GM12878 (cell line): ENCODE data around the gene SNN. TPM values are rescaled to one million over a fixed set of nuclear protein-coding genes. Genes with fewer than 3 reads are reported as not detected.

Source experiments
- ATAC-seq: fragments of 200-7000 bp; cut with Tn5 transposase; 3 replicates; pipeline ENCODE4 v1.9.1; 2020; ENCODE audit warnings: mild to moderate bottlenecking, moderate library complexity
- BruUV-seq: library from RNA; stranded (reverse); fragments of 400-500 nt; replicated peaks from 2 replicates; lab custom pipeline; 2021; lab: Mats Ljungman, UMichigan
- CTCF ChIA-PET: fragments of 300-600 bp; sonication (Branson Sonifier 250); formaldehyde crosslinking; extraction: SDS; loops from one replicate; lab custom pipeline; 2021; ENCODE audit warnings: inconsistent platforms; lab: Yijun Ruan, JAX
- POLR2A ChIA-PET: fragments of 350-600 bp; formaldehyde crosslinking; extraction: SDS; loops from one replicate; lab custom pipeline; 2021; ENCODE audit warnings: inconsistent platforms; lab: Charles Lee
- RAD21 ChIA-PET: fragments of 300-600 bp; sonication (Branson Sonifier 250); formaldehyde crosslinking; loops from one replicate; lab custom pipeline; 2023; ENCODE audit warnings: antibody characterized with exemption; ENCODE audit not compliant: unreplicated experiment; lab: Charles Lee
- SMC1A ChIA-PET: fragments of 300-600 bp; sonication (Branson Sonifier 250); formaldehyde crosslinking; loops from one replicate; lab custom pipeline; 2023; ENCODE audit not compliant: unreplicated experiment, uncharacterized antibody; lab: Charles Lee
- DNase-seq: peaks from one replicate; pipeline ENCODE4 v3.0.0-alpha.2; 2011; ENCODE audit warnings: low read depth, low spot score
- FAIRE-seq: peaks from 3 replicates; lab custom pipeline; 2011; peaks lifted over from hg19 to GRCh38; lab: Jason Lieb, UNC
- H2AFZ ChIP-seq: 2 replicates; pipeline ENCODE4 v1.6.0; 2011; ENCODE audit warnings: low read depth, low read length, control low read depth; ENCODE audit not compliant: control insufficient read depth
- H3K27ac ChIP-seq: 2 replicates; pipeline ENCODE4 v1.5.1; 2011; ENCODE audit warnings: control low read depth; ENCODE audit not compliant: control insufficient read depth, insufficient read depth
- H3K27me3 ChIP-seq, 2 experiments: replicated peaks in 1 of 2; 2 replicates each; pipeline versions ENCODE4 v1.6.0 to v1.6.1; 2011; ENCODE audit warnings: low read length in 1 of 2; ENCODE audit not compliant: control insufficient read depth in 2 of 2, insufficient read depth in 2 of 2
- H3K36me3 ChIP-seq, 2 experiments: 2 replicates each; pipeline ENCODE4 v1.5.1; 2011; ENCODE audit warnings: low read length in 1 of 2; ENCODE audit not compliant: control insufficient read depth in 2 of 2, insufficient read depth in 2 of 2
- H3K4me1 ChIP-seq: 2 replicates; pipeline ENCODE4 v1.6.1; 2011; ENCODE audit warnings: mild to moderate bottlenecking, low read length, moderate library complexity, mixed read lengths; ENCODE audit not compliant: control insufficient read depth, insufficient read depth
- H3K4me2 ChIP-seq: 2 replicates; pipeline ENCODE4 v1.6.0; 2011; ENCODE audit warnings: control low read depth; ENCODE audit not compliant: control insufficient read depth, insufficient read depth
- H3K4me3 ChIP-seq: fragments of 200-600 bp; sonication (generic); 2 replicates; pipeline ENCODE4 v1.5.1; 2016
- H3K79me2 ChIP-seq: 2 replicates; pipeline ENCODE4 v1.6.0; 2011; ENCODE audit warnings: low read length; ENCODE audit not compliant: control insufficient read depth, insufficient read depth
- H3K9ac ChIP-seq: 2 replicates; pipeline ENCODE4 v1.8.0; 2011; ENCODE audit warnings: low read length, control low read depth, mixed read lengths; ENCODE audit not compliant: control insufficient read depth, insufficient read depth
- H3K9me3 ChIP-seq: replicated peaks from 3 replicates; pipeline ENCODE4 v1.5.1; 2011; ENCODE audit warnings: mild to moderate bottlenecking, low read length; ENCODE audit not compliant: control insufficient read depth, insufficient read depth
- H4K20me1 ChIP-seq: 2 replicates; pipeline ENCODE4 v1.6.0; 2011; ENCODE audit not compliant: control insufficient read depth, insufficient read depth
- ASH2L ChIP-seq: fragments of 300-600, 200-600 bp; sonication (generic); IDR thresholded peaks from 2 replicates; pipeline ENCODE4 v1.6.1; 2017; ENCODE audit warnings: low read depth, mild to moderate bottlenecking, borderline replicate concordance
- EGR1 ChIP-seq, 2 experiments: IDR thresholded peaks; 1 replicate in 1 of 2; 2 replicates in 1 of 2; pipeline ENCODE4 v1.6.1; 2011 to 2012; ENCODE audit warnings: low read depth in 2 of 2, low read length in 2 of 2, borderline replicate concordance in 1 of 2, mild to moderate bottlenecking in 1 of 2, moderate library complexity in 1 of 2
- FOS ChIP-seq: IDR thresholded peaks from 3 replicates; pipeline ENCODE4 v1.6.1; 2011; ENCODE audit warnings: borderline replicate concordance; ENCODE audit not compliant: insufficient read length; ENCODE audit errors: extremely low read depth
- KDM1A ChIP-seq: fragments of 200-600 bp; sonication (generic); IDR thresholded peaks from 2 replicates; pipeline ENCODE4 v1.6.1; 2016; ENCODE audit warnings: borderline replicate concordance
- KLF5 ChIP-seq: fragments of 450-650 bp; IDR thresholded peaks from 2 replicates; pipeline ENCODE4 v1.6.1; 2014; ENCODE audit warnings: mild to moderate bottlenecking; ENCODE audit not compliant: partially characterized antibody
- MXI1 ChIP-seq: fragments of 150-350 bp; IDR thresholded peaks from 2 replicates; pipeline ENCODE4 v1.6.1; 2011; ENCODE audit warnings: low read depth, mild to moderate bottlenecking, inconsistent platforms, low read length, improper control_type of control experiment
- MYC ChIP-seq: IDR thresholded peaks from 2 replicates; pipeline ENCODE4 v1.6.1; 2011; ENCODE audit warnings: mild to moderate bottlenecking, low read length, moderate library complexity, inconsistent platforms; ENCODE audit not compliant: insufficient read depth, insufficient replicate concordance, insufficient read length, severe bottlenecking
- NFYA ChIP-seq: IDR thresholded peaks from 2 replicates; pipeline ENCODE4 v1.6.1; 2011; ENCODE audit warnings: low read depth, mild to moderate bottlenecking, low read length, improper control_type of control experiment, borderline replicate concordance
- NR2F1 ChIP-seq: fragments of 450-650 bp; conservative IDR thresholded peaks from 2 replicates; pipeline ENCODE4 v1.6.1; 2017; ENCODE audit warnings: mild to moderate bottlenecking
- RELA ChIP-seq: fragments of 450-650 bp; IDR thresholded peaks from 2 replicates; pipeline ENCODE4 v1.8.0; 2014; ENCODE audit warnings: borderline replicate concordance; ENCODE audit not compliant: partially characterized antibody
- SMAD1 ChIP-seq: fragments of 450-650 bp; IDR thresholded peaks from 2 replicates; pipeline ENCODE4 v1.6.1; 2018; ENCODE audit warnings: mild to moderate bottlenecking, low read depth; ENCODE audit not compliant: partially characterized antibody
- SMC3 ChIP-seq: IDR thresholded peaks from 2 replicates; pipeline ENCODE4 v1.6.1; 2011; ENCODE audit warnings: low read length, improper control_type of control experiment, borderline replicate concordance
- TAF1 ChIP-seq: IDR thresholded peaks from 2 replicates; pipeline ENCODE4 v1.6.1; 2011; ENCODE audit warnings: mild to moderate bottlenecking, low read depth, low read length, borderline replicate concordance
- TARDBP ChIP-seq: IDR thresholded peaks from 2 replicates; pipeline ENCODE4 v1.6.1; 2016; ENCODE audit warnings: borderline replicate concordance
- WGBS: methylation state at CpG from one replicate; pipeline ENCODE4 v1.1.6; 2016; ENCODE audit warnings: low lambda C conversion rate; ENCODE audit not compliant: insufficient replicate concordance, insufficient coverage; ENCODE audit errors: missing lambda C conversion rate; 5-methylcytosine and 5-hydroxymethylcytosine counted together
- in situ Hi-C: fragments of 300-500 bp; cut with MboI; formaldehyde crosslinking; loops from 9 replicates; pipeline ENCODE4 v1.14.3; 2018; ENCODE audit warnings: mixed read lengths
- intact Hi-C: fragments of 100-400 bp; cut with micrococcal nuclease; formaldehyde crosslinking; loops from one replicate; pipeline ENCODE4 v1.14.2; 2022; ENCODE audit not compliant: unreplicated experiment
- polyA plus RNA-seq, 11 experiments: library from polyadenylated mRNA; depleted of rRNA in 4 of 11; unstranded in 6 of 11; stranded (reverse) in 5 of 11; fragments of >200 nt; fragmentation: Nextera tagmentation in 4 of 11; fragmentation: Illumina TruSeq in 1 of 11; extraction: Ambion mirVana in 4 of 11; extraction: Trizol in 1 of 11; gene quantifications; 1 replicate in 1 of 11; 2 replicates in 10 of 11; pipeline versions ENCODE4 v1.2.1 to v1.2.3, GENCODE V29; 2011 to 2016; ENCODE audit warnings: inconsistent platforms in 2 of 11, missing spikeins in 2 of 11, low read depth in 1 of 11
- total RNA-seq, 4 experiments: library from RNA; depleted of rRNA in 3 of 4; stranded (reverse); fragments of >200 nt in 3 of 4; fragmentation: Illumina TruSeq in 1 of 4; extraction: Trizol in 1 of 4; gene quantifications; 2 replicates each; pipeline versions ENCODE4 v1.2.1 to v1.2.3, GENCODE V29; 2013 to 2021
- TF ChIP-seq, protein P1 (sequence below): fragments of 450-650 bp; IDR thresholded peaks from 2 replicates; pipeline ENCODE4 v1.6.1; 2017; ENCODE audit warnings: antibody characterized with exemption, mild to moderate bottlenecking, moderate library complexity
- TF ChIP-seq, protein P2 (sequence below): IDR thresholded peaks from 2 replicates; pipeline ENCODE4 v1.6.1; 2012; ENCODE audit warnings: low read length, inconsistent platforms
- TF ChIP-seq, protein P3 (sequence below): fragments of 450-650 bp; IDR thresholded peaks from 2 replicates; pipeline ENCODE4 v1.6.1; 2018; ENCODE audit warnings: borderline replicate concordance, mild to moderate bottlenecking; ENCODE audit not compliant: partially characterized antibody

The SNN gene
- total and polyA plus RNA-seq, 10 of the 15 experiments (the other 5 are each of a cell fraction or from before 2014, with no cell fraction given) = 2.2 to 43.4 (median 27.8) TPM

DNA sequence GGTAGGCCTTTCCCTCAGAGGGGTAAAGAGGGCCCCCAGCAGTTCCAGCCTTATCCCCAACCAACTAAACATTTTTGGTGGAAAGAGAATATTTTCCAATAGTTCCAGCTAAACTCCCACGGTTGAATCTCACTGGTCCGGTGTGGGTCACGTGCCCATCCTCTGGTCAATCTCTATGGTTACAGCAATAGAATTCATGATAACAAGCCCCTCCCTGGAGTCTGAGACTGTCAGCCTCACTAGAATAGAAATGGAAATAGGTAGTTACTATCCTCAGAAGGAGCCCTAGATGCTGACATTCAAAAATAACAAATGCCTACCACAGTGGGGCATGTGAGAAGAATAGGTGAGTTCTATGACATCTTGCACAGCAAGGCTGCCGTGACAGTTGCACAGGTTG, 44.0 kb upstream of the SNN start:
- no peaks in the 10 kb centered on the region for H3K36me3 ChIP-seq
- intact Hi-C loops (no loop called here), in situ Hi-C loops (no loop called here)
- ChIA-PET SMC1A (no interaction called here), RAD21 (no interaction called here), CTCF (no interaction called here), POLR2A (interaction anchor here (0.5 kb wide), 1 partner anchor 13 kb away, joined by 3 read pairs; no protein-coding TSS in a partner anchor)
- no peak overlapping the region for H3K4me3 ChIP-seq
- ATAC-seq (no peak), DNase-seq (no peak), FAIRE-seq (no peak)
- BruUV-seq = no TSS peak
- no peak overlapping the region for H3K27ac ChIP-seq
- H3K4me2 ChIP-seq = no peak overlapping the region
- no peaks in the 10 kb centered on the region for H3K27me3 ChIP-seq
- H3K9me3 ChIP-seq = no peaks in the 10 kb centered on the region
- H4K20me1 ChIP-seq = no peaks in the 10 kb centered on the region
- no peak overlapping the region for H2AFZ ChIP-seq
- H3K9ac ChIP-seq = no peak overlapping the region
- H3K4me1 ChIP-seq = peaks cover 12% of the 10 kb centered on the region
- H3K79me2 ChIP-seq = no peaks in the 10 kb centered on the region
- 72% methylated on average over 4 of the region's 4 CpGs for WGBS
- TF ChIP-seq EGR1 (IDR thresholded peaks at IDR 0.05; ENCODE audit: borderline replicate concordance in 1 of 2, low read depth in 2 of 2, low read length in 2 of 2) (no peak), SMC3 (no peak), MYC (no peak), NR2F1 (no peak), RELA (no peak), MXI1 (no peak), FOS (no peak), KLF5 (no peak), ASH2L (no peak), SMAD1 (no peak), TAF1 (no peak), KDM1A (no peak), TARDBP (no peak), NFYA (no peak)
- TF ChIP-seq, protein P1, sequence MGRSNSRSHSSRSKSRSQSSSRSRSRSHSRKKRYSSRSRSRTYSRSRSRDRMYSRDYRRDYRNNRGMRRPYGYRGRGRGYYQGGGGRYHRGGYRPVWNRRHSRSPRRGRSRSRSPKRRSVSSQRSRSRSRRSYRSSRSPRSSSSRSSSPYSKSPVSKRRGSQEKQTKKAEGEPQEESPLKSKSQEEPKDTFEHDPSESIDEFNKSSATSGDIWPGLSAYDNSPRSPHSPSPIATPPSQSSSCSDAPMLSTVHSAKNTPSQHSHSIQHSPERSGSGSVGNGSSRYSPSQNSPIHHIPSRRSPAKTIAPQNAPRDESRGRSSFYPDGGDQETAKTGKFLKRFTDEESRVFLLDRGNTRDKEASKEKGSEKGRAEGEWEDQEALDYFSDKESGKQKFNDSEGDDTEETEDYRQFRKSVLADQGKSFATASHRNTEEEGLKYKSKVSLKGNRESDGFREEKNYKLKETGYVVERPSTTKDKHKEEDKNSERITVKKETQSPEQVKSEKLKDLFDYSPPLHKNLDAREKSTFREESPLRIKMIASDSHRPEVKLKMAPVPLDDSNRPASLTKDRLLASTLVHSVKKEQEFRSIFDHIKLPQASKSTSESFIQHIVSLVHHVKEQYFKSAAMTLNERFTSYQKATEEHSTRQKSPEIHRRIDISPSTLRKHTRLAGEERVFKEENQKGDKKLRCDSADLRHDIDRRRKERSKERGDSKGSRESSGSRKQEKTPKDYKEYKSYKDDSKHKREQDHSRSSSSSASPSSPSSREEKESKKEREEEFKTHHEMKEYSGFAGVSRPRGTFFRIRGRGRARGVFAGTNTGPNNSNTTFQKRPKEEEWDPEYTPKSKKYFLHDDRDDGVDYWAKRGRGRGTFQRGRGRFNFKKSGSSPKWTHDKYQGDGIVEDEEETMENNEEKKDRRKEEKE = no peak
- TF ChIP-seq, protein P2, sequence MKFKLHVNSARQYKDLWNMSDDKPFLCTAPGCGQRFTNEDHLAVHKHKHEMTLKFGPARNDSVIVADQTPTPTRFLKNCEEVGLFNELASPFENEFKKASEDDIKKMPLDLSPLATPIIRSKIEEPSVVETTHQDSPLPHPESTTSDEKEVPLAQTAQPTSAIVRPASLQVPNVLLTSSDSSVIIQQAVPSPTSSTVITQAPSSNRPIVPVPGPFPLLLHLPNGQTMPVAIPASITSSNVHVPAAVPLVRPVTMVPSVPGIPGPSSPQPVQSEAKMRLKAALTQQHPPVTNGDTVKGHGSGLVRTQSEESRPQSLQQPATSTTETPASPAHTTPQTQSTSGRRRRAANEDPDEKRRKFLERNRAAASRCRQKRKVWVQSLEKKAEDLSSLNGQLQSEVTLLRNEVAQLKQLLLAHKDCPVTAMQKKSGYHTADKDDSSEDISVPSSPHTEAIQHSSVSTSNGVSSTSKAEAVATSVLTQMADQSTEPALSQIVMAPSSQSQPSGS = no peak
- TF ChIP-seq, protein P3, sequence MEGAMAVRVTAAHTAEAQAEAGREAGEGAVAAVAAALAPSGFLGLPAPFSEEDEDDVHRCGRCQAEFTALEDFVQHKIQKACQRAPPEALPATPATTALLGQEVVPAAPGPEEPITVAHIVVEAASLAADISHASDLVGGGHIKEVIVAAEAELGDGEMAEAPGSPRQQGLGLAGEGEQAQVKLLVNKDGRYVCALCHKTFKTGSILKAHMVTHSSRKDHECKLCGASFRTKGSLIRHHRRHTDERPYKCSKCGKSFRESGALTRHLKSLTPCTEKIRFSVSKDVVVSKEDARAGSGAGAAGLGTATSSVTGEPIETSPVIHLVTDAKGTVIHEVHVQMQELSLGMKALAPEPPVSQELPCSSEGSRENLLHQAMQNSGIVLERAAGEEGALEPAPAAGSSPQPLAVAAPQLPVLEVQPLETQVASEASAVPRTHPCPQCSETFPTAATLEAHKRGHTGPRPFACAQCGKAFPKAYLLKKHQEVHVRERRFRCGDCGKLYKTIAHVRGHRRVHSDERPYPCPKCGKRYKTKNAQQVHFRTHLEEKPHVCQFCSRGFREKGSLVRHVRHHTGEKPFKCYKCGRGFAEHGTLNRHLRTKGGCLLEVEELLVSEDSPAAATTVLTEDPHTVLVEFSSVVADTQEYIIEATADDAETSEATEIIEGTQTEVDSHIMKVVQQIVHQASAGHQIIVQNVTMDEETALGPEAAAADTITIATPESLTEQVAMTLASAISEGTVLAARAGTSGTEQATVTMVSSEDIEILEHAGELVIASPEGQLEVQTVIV = no peak
